LoVo (cell line): ENCODE measurements around the gene SYTL2.
"Not testable (repeated sequence)": the region's sequence is repeated elsewhere in the genome, so short reads cannot be mapped to it uniquely, and the experiment has no call there.

Experiments
- DNase-seq: peaks from one replicate; pipeline ENCODE4 v3.0.0-alpha.2; 2016; ENCODE audit warnings: low spot score

Gene SYTL2

GRCh38 chr11:85810871-85811611 lies at the start of gene SYTL2:
TSS of gene SYTL2 (minus strand) at chr11:85811141. CDS start at chr11:85757725, 53,416 bp downstream.
- DNase-seq: peak; percentile 72

GRCh38 chr11:85859541-85859940 lies 48.6 kb upstream of the SYTL2 start:
- DNase-seq: not testable (repeated sequence)

GRCh38 chr11:85857098-85857497 lies 46.2 kb upstream of the SYTL2 start:
- DNase-seq: no peak

- DNase-seq: no peak
Measured at GRCh38 chr11:85855341-85855656, 44.4 kb upstream of the SYTL2 start, which contains the start of gene CCDC83. TSS of gene CCDC83 (plus strand) at chr11:85855383. CDS start at chr11:85865124, 9,741 bp downstream.

- peak; percentile 86 for DNase-seq
Measured at GRCh38 chr11:85854557-85855340, 43.8 kb upstream of the SYTL2 start.

- DNase-seq: no peak
Measured at GRCh38 chr11:85854212-85854556, 43.2 kb upstream of the SYTL2 start.

GRCh38 chr11:85853541-85853940 lies 42.6 kb upstream of the SYTL2 start:
- DNase-seq: not testable (repeated sequence)

GRCh38 chr11:85852754-85853153 lies 41.8 kb upstream of the SYTL2 start:
- DNase-seq: not testable (repeated sequence)

GRCh38 chr11:85848556-85848955 lies 37.6 kb upstream of the SYTL2 start:
- no peak for DNase-seq

GRCh38 chr11:85848006-85848405 lies 37.1 kb upstream of the SYTL2 start:
- DNase-seq: no peak

GRCh38 chr11:85847436-85847835 lies 36.5 kb upstream of the SYTL2 start:
- no peak for DNase-seq

GRCh38 chr11:85845124-85845631 lies 34.2 kb upstream of the SYTL2 start:
- no peak for DNase-seq

- peak; percentile 76 for DNase-seq
Measured at GRCh38 chr11:85844439-85845123, 33.6 kb upstream of the SYTL2 start.

- DNase-seq: no peak
Measured at GRCh38 chr11:85843929-85844328, 33.0 kb upstream of the SYTL2 start.

GRCh38 chr11:85840932-85841331 lies 30.0 kb upstream of the SYTL2 start:
- DNase-seq: not testable (repeated sequence)

- DNase-seq: no peak
Measured at GRCh38 chr11:85835729-85836128, 24.8 kb upstream of the SYTL2 start.

GRCh38 chr11:85835263-85835662 lies 24.3 kb upstream of the SYTL2 start:
- DNase-seq: no peak

- DNase-seq: peak; percentile 16
Measured at GRCh38 chr11:85831050-85831449, 20.1 kb upstream of the SYTL2 start.

- DNase-seq: no peak
Measured at GRCh38 chr11:85829172-85829571, 18.2 kb upstream of the SYTL2 start.

GRCh38 chr11:85828640-85828978 lies 17.7 kb upstream of the SYTL2 start:
- no peak for DNase-seq

GRCh38 chr11:85827748-85828639 lies 17.1 kb upstream of the SYTL2 start:
- DNase-seq: peak; percentile 89
